Activated CD8-positive, alpha-beta memory T cell treated with anti-CD3 and anti-CD28 coated beads, Interleukin-2, amount 50 U/mL, for 48 hours (primary cell): ENCODE results near the gene EHBP1.

Experiments used
- DNase-seq: peaks from one replicate; pipeline ENCODE4 v3.0.0-alpha.2; 2020

EHBP1 gene

GRCh38 chr2:62895632-62896009 is 190.1 kb downstream of the EHBP1 start:
- no peak for DNase-seq

GRCh38 chr2:62897187-62897827 is 191.8 kb downstream of the EHBP1 start:
- no peak for DNase-seq

- DNase-seq: no peak
Observed at GRCh38 chr2:62904344-62904743, 198.8 kb downstream of the EHBP1 start.

- DNase-seq: no peak
Observed at GRCh38 chr2:62908145-62908544, 202.6 kb downstream of the EHBP1 start.

GRCh38 chr2:62913311-62913710 is 207.8 kb downstream of the EHBP1 start:
- no peak for DNase-seq

- DNase-seq: no peak
Observed at GRCh38 chr2:62919041-62919440, 213.5 kb downstream of the EHBP1 start.

- no peak for DNase-seq
Observed at GRCh38 chr2:62920070-62920469, 214.6 kb downstream of the EHBP1 start.

- DNase-seq: no peak
Observed at GRCh38 chr2:62923242-62923641, 217.7 kb downstream of the EHBP1 start.

GRCh38 chr2:62923881-62924280 is 218.4 kb downstream of the EHBP1 start:
- DNase-seq: no peak

GRCh38 chr2:62928015-62928414 is 222.5 kb downstream of the EHBP1 start:
- no peak for DNase-seq

GRCh38 chr2:62931536-62931935 is 226.0 kb downstream of the EHBP1 start:
- DNase-seq: no peak

GRCh38 chr2:62933398-62933917 is 227.9 kb downstream of the EHBP1 start:
- no peak for DNase-seq

- DNase-seq: no peak
Observed at GRCh38 chr2:62934517-62934916, 229.0 kb downstream of the EHBP1 start.

GRCh38 chr2:62938126-62938525 is 232.6 kb downstream of the EHBP1 start:
- DNase-seq: no peak

GRCh38 chr2:62939735-62940491 is 234.4 kb downstream of the EHBP1 start:
- DNase-seq: no peak

- DNase-seq: no peak
Observed at GRCh38 chr2:62940697-62941096, 235.2 kb downstream of the EHBP1 start.

GRCh38 chr2:62941413-62941812 is 235.9 kb downstream of the EHBP1 start:
- DNase-seq: no peak

GRCh38 chr2:62944362-62944761 is 238.8 kb downstream of the EHBP1 start:
- DNase-seq: no peak

GRCh38 chr2:62947403-62947802 is 241.9 kb downstream of the EHBP1 start:
- DNase-seq: no peak

GRCh38 chr2:62956651-62957050 is 251.1 kb downstream of the EHBP1 start:
- DNase-seq: no peak

GRCh38 chr2:62958206-62958605 is 252.7 kb downstream of the EHBP1 start:
- DNase-seq: no peak

GRCh38 chr2:62964050-62964449 is 258.5 kb downstream of the EHBP1 start:
- no peak for DNase-seq

- no peak for DNase-seq
Observed at GRCh38 chr2:62964671-62965070, 259.2 kb downstream of the EHBP1 start.

- no peak for DNase-seq
Observed at GRCh38 chr2:62966991-62967390, 261.5 kb downstream of the EHBP1 start.

GRCh38 chr2:62968168-62968567 is 262.7 kb downstream of the EHBP1 start:
- DNase-seq: no peak
